K562 (cell line): Measurements from ENCODE around the gene MPZL1. TPM values are rescaled to one million over a fixed set of nuclear protein-coding genes. Genes with fewer than 3 reads are reported as not detected.
A peak's percentile ranks its signal among the peaks of the same experiment; 100 is the strongest.

Experiments
- ARHGAP35 ChIP-seq: fragments of 450-650 bp; IDR thresholded peaks from 2 replicates; pipeline ENCODE4 v1.6.1; 2018; ENCODE audit not compliant: partially characterized antibody
- CC2D1A ChIP-seq: fragments of 450-650 bp; IDR thresholded peaks from 2 replicates; pipeline ENCODE4 v1.6.1; 2017; ENCODE audit warnings: mild to moderate bottlenecking
- ETV5 ChIP-seq: sonication (generic); formaldehyde crosslinking; IDR thresholded peaks from 2 replicates; pipeline ENCODE4 v1.4.0; 2020; ENCODE audit warnings: low read depth, mild to moderate bottlenecking, missing genetic modification reagents
- EWSR1 ChIP-seq: fragments of 450-650 bp; IDR thresholded peaks from 2 replicates; pipeline ENCODE4 v1.6.1; 2018; ENCODE audit warnings: borderline replicate concordance, mild to moderate bottlenecking, low read depth, moderate library complexity; ENCODE audit not compliant: partially characterized antibody
- KLF16 ChIP-seq: IDR thresholded peaks from 2 replicates; pipeline ENCODE4 v1.6.1; 2016; ENCODE audit warnings: antibody characterized with exemption
- NFRKB ChIP-seq: fragments of 450-650 bp; IDR thresholded peaks from 2 replicates; pipeline ENCODE4 v1.6.1; 2016; ENCODE audit warnings: low read depth
- NR2C1 ChIP-seq, 2 experiments: fragments of 450-650 bp; IDR thresholded peaks; 2 replicates each; pipeline ENCODE4 v1.6.1; 2017; ENCODE audit warnings: mild to moderate bottlenecking in 2 of 2, antibody characterized with exemption in 1 of 2, inconsistent platforms in 1 of 2, missing compliant biosample characterization in 1 of 2, missing genetic modification characterization in 1 of 2
- PCBP2 ChIP-seq: fragments of 200-400 bp; formaldehyde crosslinking; IDR thresholded peaks from 2 replicates; pipeline ENCODE4 v1.6.1; 2018; ENCODE audit warnings: low read length, low read depth, mild to moderate bottlenecking, moderate library complexity; ENCODE audit not compliant: poor library complexity, severe bottlenecking
- PURB ChIP-seq: sonication (generic); formaldehyde crosslinking; IDR thresholded peaks from 2 replicates; pipeline ENCODE4 v1.9.0; 2021; ENCODE audit warnings: low read depth, mild to moderate bottlenecking, missing genetic modification reagents
- SAFB ChIP-seq: fragments of 200-400 bp; formaldehyde crosslinking; IDR thresholded peaks from 2 replicates; pipeline ENCODE4 v1.6.1; 2017; ENCODE audit warnings: low read depth, low read length, borderline replicate concordance
- SMARCB1 ChIP-seq: IDR thresholded peaks from 2 replicates; pipeline ENCODE4 v1.6.1; 2011; ENCODE audit warnings: improper control_type of control experiment, low read depth; ENCODE audit not compliant: insufficient read length
- SPI1 ChIP-seq: IDR thresholded peaks from 2 replicates; pipeline ENCODE4 v1.6.1; 2011; ENCODE audit warnings: low read depth, low read length, control low read depth, borderline replicate concordance
- SREBF2 ChIP-seq: sonication (generic); formaldehyde crosslinking; IDR thresholded peaks from 2 replicates; pipeline ENCODE4 v1.4.0; 2020; ENCODE audit warnings: mild to moderate bottlenecking, missing genetic modification reagents
- STAT5B ChIP-seq: fragments of 250-450 bp; sonication (Bioruptor Pico); IDR thresholded peaks from 2 replicates; pipeline ENCODE4 v1.8.0; 2021; ENCODE audit warnings: mild to moderate bottlenecking, inconsistent platforms
- TFAM ChIP-seq: fragments of 250-450 bp; sonication (Bioruptor Pico); conservative IDR thresholded peaks from 2 replicates; pipeline ENCODE4 v1.5.0; 2021; ENCODE audit warnings: mild to moderate bottlenecking, moderate library complexity
- UBTF ChIP-seq, 2 experiments: IDR thresholded peaks; 2 replicates each; pipeline ENCODE4 v1.6.1; 2012; ENCODE audit warnings: improper control_type of control experiment in 2 of 2, low read depth in 2 of 2, low read length in 2 of 2, borderline replicate concordance in 1 of 2
- ZNF12 ChIP-seq: sonication (generic); formaldehyde crosslinking; IDR thresholded peaks from 2 replicates; pipeline ENCODE4 v1.4.0; 2020; ENCODE audit warnings: mild to moderate bottlenecking, missing genetic modification reagents
- ZNF253 ChIP-seq: fragments of 250-450 bp; sonication (Bioruptor Pico); conservative IDR thresholded peaks from 2 replicates; pipeline ENCODE4 v1.6.1; 2021; ENCODE audit warnings: mild to moderate bottlenecking
- polyA plus RNA-seq, 8 experiments: library from polyadenylated mRNA; depleted of rRNA in 4 of 8; stranded (reverse) in 5 of 8; unstranded in 3 of 8; fragments of >200 nt; fragmentation: Nextera tagmentation in 2 of 8; fragmentation: Illumina TruSeq in 1 of 8; extraction: Ambion mirVana in 2 of 8; extraction: Trizol in 1 of 8; gene quantifications; 2 replicates each; pipeline versions ENCODE4 v1.2.1 to v1.2.3, GENCODE V29; 2011 to 2014; ENCODE audit warnings: inconsistent platforms in 1 of 8, missing spikeins in 1 of 8
- total RNA-seq, 7 experiments: library from RNA; depleted of rRNA in 6 of 7; stranded (reverse); fragments of >200 nt in 6 of 7; fragmentation: Illumina TruSeq in 2 of 7; extraction: Trizol in 2 of 7; gene quantifications; 2 replicates each; pipeline versions ENCODE4 v1.2.1 to v1.2.3, GENCODE V29; 2011 to 2021; ENCODE audit warnings: low replicate concordance in 1 of 7
- TF ChIP-seq, protein P1 (sequence below): fragments of 250-450 bp; sonication (Bioruptor Pico); IDR thresholded peaks from 2 replicates; pipeline ENCODE4 v1.4.0; 2020; ENCODE audit warnings: borderline replicate concordance
- TF ChIP-seq, protein P2 (sequence below): sonication (generic); formaldehyde crosslinking; IDR thresholded peaks from 2 replicates; pipeline ENCODE4 v1.8.0; 2022; ENCODE audit warnings: mild to moderate bottlenecking, missing genetic modification reagents
- TF ChIP-seq, protein P3 (sequence below): sonication (generic); formaldehyde crosslinking; IDR thresholded peaks from 2 replicates; pipeline ENCODE4 v1.4.0; 2020; ENCODE audit warnings: mild to moderate bottlenecking, missing genetic modification reagents

Gene MPZL1
- total and polyA plus RNA-seq, 9 of the 15 experiments (the other 6 are each of a cell fraction or from before 2014, with no cell fraction given) = 14.5 to 153 (median 66.5) TPM

- TF ChIP-seq NR2C1 (IDR thresholded peaks at IDR 0.05) (no peak), NR2C1 (tag; IDR thresholded peaks at IDR 0.05) (peak; percentile 64), CC2D1A (no peak), PURB (no peak), PCBP2 (no peak), KLF16 (no peak), ARHGAP35 (no peak), ETV5 (CRISPR knock-in tag) (peak; percentile 64), STAT5B (CRISPR knock-in tag) (no peak), UBTF (IDR thresholded peaks at IDR 0.05; ENCODE audit: borderline replicate concordance in 1 of 2, low read depth in 2 of 2, low read length in 2 of 2) (no peak), ZNF253 (CRISPR knock-in tag) (no peak), TFAM (CRISPR knock-in tag) (no peak), SPI1 (no peak), SAFB (no peak), EWSR1 (no peak), SMARCB1 (no peak), ZNF12 (CRISPR knock-in tag) (no peak), NFRKB (0 out of 2 replicates have a peak, but pooled peaks have one; percentile 78), SREBF2 (CRISPR knock-in tag) (no peak)
- TF ChIP-seq, protein P1, sequence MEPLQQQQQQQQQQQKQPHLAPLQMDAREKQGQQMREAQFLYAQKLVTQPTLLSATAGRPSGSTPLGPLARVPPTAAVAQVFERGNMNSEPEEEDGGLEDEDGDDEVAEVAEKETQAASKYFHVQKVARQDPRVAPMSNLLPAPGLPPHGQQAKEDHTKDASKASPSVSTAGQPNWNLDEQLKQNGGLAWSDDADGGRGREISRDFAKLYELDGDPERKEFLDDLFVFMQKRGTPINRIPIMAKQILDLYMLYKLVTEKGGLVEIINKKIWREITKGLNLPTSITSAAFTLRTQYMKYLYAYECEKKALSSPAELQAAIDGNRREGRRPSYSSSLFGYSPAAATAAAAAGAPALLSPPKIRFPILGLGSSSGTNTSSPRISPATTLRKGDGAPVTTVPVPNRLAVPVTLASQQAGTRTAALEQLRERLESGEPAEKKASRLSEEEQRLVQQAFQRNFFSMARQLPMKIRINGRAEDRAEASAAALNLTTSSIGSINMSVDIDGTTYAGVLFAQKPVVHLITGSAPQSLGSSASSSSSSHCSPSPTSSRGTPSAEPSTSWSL = no peak
- TF ChIP-seq, protein P2, sequence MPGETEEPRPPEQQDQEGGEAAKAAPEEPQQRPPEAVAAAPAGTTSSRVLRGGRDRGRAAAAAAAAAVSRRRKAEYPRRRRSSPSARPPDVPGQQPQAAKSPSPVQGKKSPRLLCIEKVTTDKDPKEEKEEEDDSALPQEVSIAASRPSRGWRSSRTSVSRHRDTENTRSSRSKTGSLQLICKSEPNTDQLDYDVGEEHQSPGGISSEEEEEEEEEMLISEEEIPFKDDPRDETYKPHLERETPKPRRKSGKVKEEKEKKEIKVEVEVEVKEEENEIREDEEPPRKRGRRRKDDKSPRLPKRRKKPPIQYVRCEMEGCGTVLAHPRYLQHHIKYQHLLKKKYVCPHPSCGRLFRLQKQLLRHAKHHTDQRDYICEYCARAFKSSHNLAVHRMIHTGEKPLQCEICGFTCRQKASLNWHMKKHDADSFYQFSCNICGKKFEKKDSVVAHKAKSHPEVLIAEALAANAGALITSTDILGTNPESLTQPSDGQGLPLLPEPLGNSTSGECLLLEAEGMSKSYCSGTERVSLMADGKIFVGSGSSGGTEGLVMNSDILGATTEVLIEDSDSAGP = no peak
- TF ChIP-seq, protein P3, sequence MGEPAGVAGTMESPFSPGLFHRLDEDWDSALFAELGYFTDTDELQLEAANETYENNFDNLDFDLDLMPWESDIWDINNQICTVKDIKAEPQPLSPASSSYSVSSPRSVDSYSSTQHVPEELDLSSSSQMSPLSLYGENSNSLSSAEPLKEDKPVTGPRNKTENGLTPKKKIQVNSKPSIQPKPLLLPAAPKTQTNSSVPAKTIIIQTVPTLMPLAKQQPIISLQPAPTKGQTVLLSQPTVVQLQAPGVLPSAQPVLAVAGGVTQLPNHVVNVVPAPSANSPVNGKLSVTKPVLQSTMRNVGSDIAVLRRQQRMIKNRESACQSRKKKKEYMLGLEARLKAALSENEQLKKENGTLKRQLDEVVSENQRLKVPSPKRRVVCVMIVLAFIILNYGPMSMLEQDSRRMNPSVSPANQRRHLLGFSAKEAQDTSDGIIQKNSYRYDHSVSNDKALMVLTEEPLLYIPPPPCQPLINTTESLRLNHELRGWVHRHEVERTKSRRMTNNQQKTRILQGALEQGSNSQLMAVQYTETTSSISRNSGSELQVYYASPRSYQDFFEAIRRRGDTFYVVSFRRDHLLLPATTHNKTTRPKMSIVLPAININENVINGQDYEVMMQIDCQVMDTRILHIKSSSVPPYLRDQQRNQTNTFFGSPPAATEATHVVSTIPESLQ (CRISPR knock-in tag) = no peak
Observed at GRCh38 chr1:167825419-167826079, 103.8 kb downstream of the MPZL1 start (continued).
